H1 (cell line): ENCODE results near the gene ZDHHC19. TPM values are rescaled to one million over a fixed set of nuclear protein-coding genes. Genes with fewer than 3 reads are reported as not detected.

Experiments
- CTCF ChIA-PET: fragments of 300-600 bp; sonication (Branson Sonifier 250); formaldehyde crosslinking; loops from one replicate; lab custom pipeline; 2021; ENCODE audit not compliant: partially characterized antibody; lab: Charles Lee
- POLR2A ChIA-PET: fragments of 300-600 bp; sonication (Branson Sonifier 250); formaldehyde crosslinking; loops from one replicate; lab custom pipeline; 2021; ENCODE audit warnings: inconsistent platforms; ENCODE audit not compliant: partially characterized antibody; lab: Charles Lee
- DNase-seq, 2 experiments: peaks; one replicate each; pipeline versions ENCODE4 v3.0.0 to v3.0.0-alpha.2; 2010 to 2022; ENCODE audit warnings: low spot score in 2 of 2, low read depth in 1 of 2, mixed read lengths in 1 of 2
- FAIRE-seq: peaks from 2 replicates; lab custom pipeline; 2011; peaks lifted over from hg19 to GRCh38; lab: Jason Lieb, UNC
- H2AFZ ChIP-seq: 2 replicates; pipeline ENCODE4 v1.8.1; 2012; ENCODE audit warnings: low read length, inconsistent platforms
- H2AK5ac ChIP-seq: 2 replicates; pipeline ENCODE4 v1.6.1; 2013; ENCODE audit warnings: low read depth, low read length
- H2BK120ac ChIP-seq: replicated peaks from 2 replicates; pipeline ENCODE3; 2013; ENCODE audit warnings: low read depth, low read length, inconsistent platforms
- H2BK12ac ChIP-seq: 2 replicates; pipeline ENCODE4 v1.6.1; 2013; ENCODE audit warnings: low read depth, low read length
- H2BK15ac ChIP-seq: 2 replicates; pipeline ENCODE4 v1.6.1; 2013; ENCODE audit warnings: low read length
- H2BK20ac ChIP-seq: 2 replicates; pipeline ENCODE4 v1.6.1; 2013; ENCODE audit warnings: low read length
- H2BK5ac ChIP-seq: 2 replicates; pipeline ENCODE4 v1.6.1; 2013; ENCODE audit warnings: low read depth, low read length
- H3K14ac ChIP-seq: 2 replicates; pipeline ENCODE4 v1.6.1; 2013; ENCODE audit warnings: inconsistent platforms; ENCODE audit not compliant: insufficient read length
- H3K18ac ChIP-seq: 2 replicates; pipeline ENCODE4 v1.6.1; 2013; ENCODE audit warnings: low read length; ENCODE audit errors: extremely low read depth
- H3K23ac ChIP-seq: 2 replicates; pipeline ENCODE4 v1.6.1; 2013; ENCODE audit warnings: inconsistent platforms; ENCODE audit not compliant: insufficient read length
- H3K23me2 ChIP-seq: 2 replicates; pipeline ENCODE4 v1.6.1; 2013; ENCODE audit warnings: low read depth, low read length
- H3K27ac ChIP-seq: 2 replicates; pipeline ENCODE4 v1.6.1; 2011; ENCODE audit warnings: low read depth, low read length, inconsistent platforms
- H3K27me3 ChIP-seq, 4 experiments: replicated peaks in 1 of 4; 1 replicate in 1 of 4; 2 replicates in 3 of 4; pipeline versions ENCODE4 v1.6.1 to v1.8.1; 2011 to 2013; ENCODE audit warnings: low read length in 3 of 4, mild to moderate bottlenecking in 3 of 4, inconsistent platforms in 2 of 4, mixed read lengths in 2 of 4, moderate library complexity in 1 of 4; ENCODE audit not compliant: control insufficient read depth in 3 of 4, insufficient read depth in 3 of 4; ENCODE audit errors: extremely low read depth in 1 of 4
- H3K36me3 ChIP-seq, 4 experiments: 2 replicates each; pipeline versions ENCODE4 v1.6.1 to v1.8.1; 2011 to 2013; ENCODE audit warnings: mild to moderate bottlenecking in 4 of 4, low read length in 3 of 4, moderate library complexity in 2 of 4, control low read depth in 1 of 4, inconsistent platforms in 1 of 4; ENCODE audit not compliant: insufficient read depth in 4 of 4, control insufficient read depth in 2 of 4
- H3K4ac ChIP-seq: replicated peaks from 2 replicates; pipeline ENCODE3; 2013; ENCODE audit warnings: low read length, low read depth, mixed read lengths, inconsistent platforms; ENCODE audit not compliant: insufficient read length
- H3K4me1 ChIP-seq, 4 experiments: replicated peaks in 1 of 4; 1 replicate in 1 of 4; 2 replicates in 3 of 4; pipeline versions ENCODE4 v1.6.1 to v1.8.1; 2011 to 2013; ENCODE audit warnings: low read length in 3 of 4, inconsistent platforms in 2 of 4, mixed read lengths in 1 of 4; ENCODE audit not compliant: insufficient read depth in 4 of 4, control insufficient read depth in 3 of 4
- H3K4me2 ChIP-seq, 2 experiments: 2 replicates each; pipeline versions ENCODE4 v1.6.1 to v1.8.1; 2011 to 2013; ENCODE audit warnings: low read depth in 2 of 2, low read length in 2 of 2, control low read depth in 1 of 2, inconsistent platforms in 1 of 2, mild to moderate bottlenecking in 1 of 2; ENCODE audit not compliant: insufficient read depth in 1 of 2
- H3K4me3 ChIP-seq, 4 experiments: fragments of 200-600, 300-600 bp in 1 of 4; sonication (generic), shearing (Covaris generic), sonication (Bioruptor Twin) in 1 of 4; 2 replicates each; pipeline versions ENCODE4 v1.5.1 to v1.8.1; 2011 to 2016; ENCODE audit warnings: low read length in 4 of 4, low read depth in 3 of 4, control low read depth in 2 of 4, inconsistent platforms in 2 of 4, mild to moderate bottlenecking in 2 of 4, mixed read lengths in 1 of 4, moderate library complexity in 1 of 4; ENCODE audit not compliant: insufficient read depth in 2 of 4; ENCODE audit errors: extremely low read depth in 1 of 4
- H3K56ac ChIP-seq: replicated peaks from 2 replicates; pipeline ENCODE3; 2013; ENCODE audit warnings: low read depth, mild to moderate bottlenecking, mixed read lengths, low read length, inconsistent platforms; ENCODE audit not compliant: insufficient read length
- H3K79me1 ChIP-seq: 2 replicates; pipeline ENCODE4 v1.6.1; 2013; ENCODE audit warnings: low read depth, low read length, control low read depth
- H3K79me2 ChIP-seq, 2 experiments: 2 replicates each; pipeline versions ENCODE4 v1.6.1 to v1.8.1; 2012 to 2013; ENCODE audit warnings: low read length in 2 of 2, mild to moderate bottlenecking in 2 of 2, inconsistent platforms in 1 of 2; ENCODE audit not compliant: insufficient read depth in 2 of 2, control insufficient read depth in 1 of 2
- H3K9ac ChIP-seq, 4 experiments: replicated peaks in 1 of 4; 1 replicate in 1 of 4; 2 replicates in 3 of 4; pipeline versions ENCODE4 v1.6.1 to v1.8.1; 2011 to 2013; ENCODE audit warnings: low read depth in 3 of 4, low read length in 3 of 4, control low read depth in 2 of 4, mild to moderate bottlenecking in 2 of 4, moderate library complexity in 2 of 4, inconsistent platforms in 1 of 4; ENCODE audit errors: extremely low read depth in 1 of 4
- H3K9me3 ChIP-seq, 2 experiments: 2 replicates each; pipeline versions ENCODE4 v1.6.1 to v1.8.1; 2012 to 2013; ENCODE audit warnings: mild to moderate bottlenecking in 2 of 2, moderate library complexity in 2 of 2, control low read depth in 1 of 2, inconsistent platforms in 1 of 2, low read depth in 1 of 2, low read length in 1 of 2, mixed read lengths in 1 of 2; ENCODE audit not compliant: insufficient read depth in 2 of 2
- H4K20me1 ChIP-seq, 2 experiments: replicated peaks in 1 of 2; 2 replicates each; pipeline versions ENCODE3 to v1.8.1; 2011 to 2013; ENCODE audit warnings: inconsistent platforms in 2 of 2, low read length in 2 of 2, mild to moderate bottlenecking in 1 of 2; ENCODE audit not compliant: insufficient read depth in 2 of 2, control insufficient read depth in 1 of 2
- H4K5ac ChIP-seq: 2 replicates; pipeline ENCODE4 v1.6.1; 2013; ENCODE audit warnings: low read length, low read depth, mixed read lengths, inconsistent platforms; ENCODE audit not compliant: insufficient read length
- H4K8ac ChIP-seq: 2 replicates; pipeline ENCODE4 v1.8.0; 2013; ENCODE audit warnings: mild to moderate bottlenecking, moderate library complexity, low read length, inconsistent platforms; ENCODE audit not compliant: insufficient read depth; ENCODE audit errors: extremely low read depth
- H4K91ac ChIP-seq: replicated peaks from 2 replicates; pipeline ENCODE3; 2013; ENCODE audit warnings: low read length, mixed read lengths, inconsistent platforms; ENCODE audit not compliant: insufficient read length
- CHD2 ChIP-seq: IDR thresholded peaks from 2 replicates; pipeline ENCODE4 v1.6.1; 2012; ENCODE audit warnings: low read length, improper control_type of control experiment
- E2F6 ChIP-seq: IDR thresholded peaks from 2 replicates; pipeline ENCODE4 v1.6.1; 2012; ENCODE audit warnings: inconsistent platforms
- KDM5A ChIP-seq: fragments of 200-600 bp; IDR thresholded peaks from 2 replicates; pipeline ENCODE4 v1.7.1; 2012; ENCODE audit warnings: mild to moderate bottlenecking, low read length, inconsistent platforms, mixed read lengths
- RAD21 ChIP-seq, 2 experiments: IDR thresholded peaks in 1 of 2; conservative IDR thresholded peaks in 1 of 2; 2 replicates each; pipeline ENCODE4 v1.6.1; 2011; ENCODE audit warnings: low read depth in 2 of 2, low read length in 2 of 2, improper control_type of control experiment in 1 of 2, inconsistent platforms in 1 of 2, mild to moderate bottlenecking in 1 of 2, moderate library complexity in 1 of 2
- SIX5 ChIP-seq: IDR thresholded peaks from 2 replicates; pipeline ENCODE4 v1.6.1; 2011; ENCODE audit warnings: mild to moderate bottlenecking, low read depth, low read length
- SP1 ChIP-seq: IDR thresholded peaks from 2 replicates; pipeline ENCODE4 v1.6.1; 2011; ENCODE audit warnings: low read depth, low read length
- SP2 ChIP-seq: IDR thresholded peaks from 2 replicates; pipeline ENCODE4 v1.6.1; 2012; ENCODE audit warnings: mild to moderate bottlenecking, low read length, inconsistent platforms
- TEAD4 ChIP-seq: IDR thresholded peaks from 2 replicates; pipeline ENCODE4 v1.6.1; 2012; ENCODE audit warnings: low read depth, low read length, inconsistent platforms, mixed read lengths
- YY1 ChIP-seq: IDR thresholded peaks from 2 replicates; pipeline ENCODE4 v1.6.1; 2011; ENCODE audit warnings: low read depth, mild to moderate bottlenecking, low read length
- ZNF274 ChIP-seq: IDR thresholded peaks from 2 replicates; pipeline ENCODE4 v1.7.0; 2012; ENCODE audit warnings: low read length, borderline replicate concordance; ENCODE audit errors: extremely low read depth
- WGBS, 2 experiments: shearing (Covaris generic) in 1 of 2; methylation state at CpG; one replicate each; pipeline versions ENCODE4 v1.1.6 to v1.1.7; 2013 to 2015; ENCODE audit warnings: low lambda C conversion rate in 2 of 2, mixed read lengths in 2 of 2, inconsistent platforms in 1 of 2, low coverage in 1 of 2, missing lambda C conversion rate in 1 of 2; ENCODE audit not compliant: insufficient replicate concordance in 2 of 2, insufficient coverage in 1 of 2, insufficient read length in 1 of 2; ENCODE audit errors: extremely low coverage in 1 of 2, missing lambda C conversion rate in 1 of 2; 5-methylcytosine and 5-hydroxymethylcytosine counted together
- polyA plus RNA-seq, 7 experiments: library from polyadenylated mRNA; depleted of rRNA in 3 of 7; stranded (reverse) in 5 of 7; unstranded in 2 of 7; fragments of >200 nt in 5 of 7; fragments of 200-250 nt in 2 of 7; gene quantifications; 1 replicate in 5 of 7; 2 replicates in 1 of 7; 4 replicates in 1 of 7; pipeline versions ENCODE4 v1.2.1 to v1.2.3, GENCODE V29; 2011 to 2013; ENCODE audit warnings: missing spikeins in 2 of 7, mixed read lengths in 2 of 7
- total RNA-seq: library from RNA; stranded (reverse); fragmentation: NEBNext Ultra II Directional; extraction: Animal tissue kit (Norgen Biotek cat#: 25700); gene quantifications from 2 replicates; pipeline ENCODE4 v1.2.1, GENCODE V29; 2021

The ZDHHC19 gene
- total and polyA plus RNA-seq, 2 of the 8 experiments (the other 6 are each of a cell fraction or from before 2014, with no cell fraction given), result 2.5 to 4.1 TPM

- H4K5ac ChIP-seq, result no peak overlapping the region
- no peak overlapping the region for H2BK20ac ChIP-seq
- no peak overlapping the region for H3K56ac ChIP-seq
- no peak overlapping the region for H3K14ac ChIP-seq
- peaks cover 4 to 5% of the 10 kb centered on the region in 2 experiments; a peak in 3 of 4 replicates for H3K9me3 ChIP-seq
- no peak overlapping the region for H3K23ac ChIP-seq
- no peak overlapping the region for H2BK12ac ChIP-seq
- H3K23me2 ChIP-seq, result no peaks in the 10 kb centered on the region
- H4K8ac ChIP-seq, result no peak overlapping the region
- no peak overlapping the region for H3K18ac ChIP-seq
- CTCF ChIA-PET, result interaction anchor here (0.5 to 1.0 kb wide), 4 partner anchors 29 to 58 kb away, joined by 3 to 5 read pairs (median 4); no protein-coding TSS in a partner anchor
- H3K36me3 ChIP-seq, result no peaks in the 10 kb centered on the region
- H2BK5ac ChIP-seq, result no peak overlapping the region
- H4K91ac ChIP-seq, result no peak overlapping the region
- POLR2A ChIA-PET, result interaction anchor here (1.8 kb wide), 1 partner anchor 30 kb away, joined by 3 read pairs; no protein-coding TSS in a partner anchor
- no peaks in the 10 kb centered on the region for H4K20me1 ChIP-seq
- no peaks in the 10 kb centered on the region for H3K79me1 ChIP-seq
- 82% methylated on average over 3 of the region's 3 CpGs; no CpG with 5 or more reads in 1 of the 2 experiments for WGBS, 2 experiments
- no peak overlapping the region for H2BK120ac ChIP-seq
- H3K4me3 ChIP-seq, result no peak overlapping the region
- H3K79me2 ChIP-seq, result no peaks in the 10 kb centered on the region
- no peak for DNase-seq
- no peak overlapping the region for H3K9ac ChIP-seq
- no peak overlapping the region for H2AK5ac ChIP-seq
- H2AFZ ChIP-seq, result no peak overlapping the region
- no peak overlapping the region for H3K4me2 ChIP-seq
- no peaks in the 10 kb centered on the region for H3K27me3 ChIP-seq
- H3K4ac ChIP-seq, result no peak overlapping the region
- peaks cover 0 to 6% (median 2%) of the 10 kb centered on the region in 4 experiments; a peak in 3 of 7 replicates for H3K4me1 ChIP-seq
- no peak for FAIRE-seq
- no peak overlapping the region for H2BK15ac ChIP-seq
- H3K27ac ChIP-seq, result no peak overlapping the region
- no peak for TF ChIP-seq SIX5
- no peak for TF ChIP-seq E2F6
- TF ChIP-seq YY1, result no peak
- TF ChIP-seq SP2, result no peak
- no peak for TF ChIP-seq CHD2
- no peak for TF ChIP-seq ZNF274
- no peak for TF ChIP-seq KDM5A
- no peak for TF ChIP-seq TEAD4
- no peak for TF ChIP-seq SP1
- no peak for TF ChIP-seq RAD21 (IDR thresholded peaks at IDR 0.05 in 1 of 2, conservative IDR thresholded peaks at IDR 0.05 in 1 of 2; ENCODE audit: low read depth in 2 of 2, low read length in 2 of 2)
These were observed 60.7 kb downstream of the ZDHHC19 start for GRCh38 chr3:196150481-196150880.
